ENCODE data around the gene IQCE.
"Not testable (repeated sequence)": the region's sequence is repeated elsewhere in the genome, so short reads cannot be mapped to it uniquely, and the experiment has no call there.

Gene IQCE

DNA sequence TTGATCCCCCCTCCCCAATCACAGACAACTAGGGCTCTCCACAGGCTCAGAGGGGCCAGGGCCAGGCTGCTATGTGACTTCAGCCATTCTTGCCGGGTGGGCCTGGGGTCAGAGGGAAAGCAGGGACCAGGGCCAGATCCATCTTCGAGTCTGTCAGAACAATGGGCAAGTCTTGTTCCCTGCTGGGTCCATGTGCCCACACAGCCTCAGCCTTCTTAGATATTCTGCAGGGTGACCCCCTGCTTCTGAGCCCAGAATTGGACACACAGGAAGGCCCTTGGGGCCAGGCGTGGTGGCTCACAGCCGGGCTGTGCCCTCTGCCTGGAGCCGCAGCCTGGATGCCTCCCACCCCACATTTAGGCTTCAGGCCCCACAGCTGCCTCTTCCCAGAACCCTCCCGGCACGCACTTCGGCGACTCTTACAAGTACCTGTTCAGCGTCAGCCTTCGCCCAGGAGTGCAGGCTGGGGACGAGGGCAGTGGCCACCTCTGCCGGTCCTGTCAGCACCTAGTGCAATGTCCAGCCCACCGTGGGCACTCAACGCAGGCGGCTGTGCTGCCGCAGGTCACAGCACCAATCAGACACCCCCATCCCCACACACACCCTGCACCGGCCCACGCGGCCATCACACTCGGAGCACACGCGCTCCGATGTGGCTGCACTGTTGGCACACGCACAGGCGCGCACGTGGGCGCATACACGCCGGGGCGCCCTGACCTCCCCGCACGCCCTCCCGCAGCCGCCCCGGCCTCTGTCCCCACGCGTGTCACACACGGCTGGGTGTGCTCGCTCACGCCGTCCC lies 27.6 kb upstream of the IQCE start:
- peak overlapping the region; percentile 59 for H4K91ac ChIP-seq (ENCODE audit: low read depth, low read length)
- peak overlapping the region; percentile 32 for H4K8ac ChIP-seq (ENCODE audit: low read depth, low read length)
- not testable (repeated sequence) for H3K27me3 ChIP-seq (ENCODE audit: insufficient read depth, low read length); H3K4me3 ChIP-seq (ENCODE audit: low read depth, low read length); H3K9ac ChIP-seq (ENCODE audit: low read length); H3K23ac ChIP-seq (ENCODE audit: low read length); H3K9me3 ChIP-seq (ENCODE audit: insufficient read depth, low read depth, low read length); H3K4me2 ChIP-seq (ENCODE audit: low read length); H3K79me2 ChIP-seq (ENCODE audit: control insufficient read depth, insufficient read depth, low read length, poor library complexity); H3K4ac ChIP-seq (ENCODE audit: low read depth, low read length); H4K12ac ChIP-seq (ENCODE audit: low read depth, low read length); H3K79me1 ChIP-seq (ENCODE audit: low read length); DNase-seq
- peak overlapping the region; percentile 26 for H2AK5ac ChIP-seq (ENCODE audit: low read length)
- H3K4me1 ChIP-seq (ENCODE audit: control insufficient read depth in 1 of 2, insufficient read depth in 2 of 2, low read length in 2 of 2): peaks cover 25 to 27% of the 10 kb centered on the region in 2 experiments
- H2BK5ac ChIP-seq (ENCODE audit: low read depth, low read length, poor library complexity): peak overlapping the region; percentile 28
- H2BK120ac ChIP-seq (ENCODE audit: insufficient read depth, low read length, poor library complexity): peak overlapping the region; percentile 70
- peak overlapping the region; percentile 19 for H3K27ac ChIP-seq (ENCODE audit: low read depth, low read length)
- peak overlapping the region; percentile 37 for H2AFZ ChIP-seq (ENCODE audit: insufficient read depth, low read length, poor library complexity)
- WGBS (ENCODE audit: extremely low coverage, insufficient coverage, insufficient read length): no CpG with 5 or more reads among the region's 43 CpGs
- H2BK12ac ChIP-seq (ENCODE audit: low read length): peak overlapping the region; percentile 32
- H3K14ac ChIP-seq (ENCODE audit: low read length): peak overlapping the region; percentile 18
- H3K36me3 ChIP-seq (ENCODE audit: control insufficient read depth in 1 of 2, insufficient read depth in 2 of 2, low read length in 2 of 2): peaks cover 24 to 27% of the 10 kb centered on the region in 2 experiments
- H3K18ac ChIP-seq (ENCODE audit: low read length): peak overlapping the region; percentile 52

DNA sequence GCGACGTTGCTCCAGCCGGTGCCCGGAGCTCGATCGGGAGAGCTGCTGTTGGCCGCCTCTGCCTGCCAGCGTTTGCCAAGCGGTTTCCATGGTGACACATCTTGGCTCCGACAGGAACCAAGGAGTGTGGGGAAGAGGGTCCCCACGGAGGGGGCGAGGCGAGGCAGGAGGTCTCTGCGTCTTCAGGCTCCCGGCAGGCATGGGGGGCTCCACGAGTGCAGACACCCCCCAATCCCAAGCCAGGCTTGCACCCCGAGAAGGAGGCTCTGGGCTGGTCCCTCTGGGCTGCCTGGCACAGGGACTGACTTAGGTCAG lies 27.0 kb upstream of the IQCE start:
- H4K91ac ChIP-seq (ENCODE audit: low read depth, low read length); H2AK5ac ChIP-seq (ENCODE audit: low read length); H3K18ac ChIP-seq (ENCODE audit: low read length); H3K79me1 ChIP-seq (ENCODE audit: low read length); H2AFZ ChIP-seq (ENCODE audit: insufficient read depth, low read length, poor library complexity); H3K14ac ChIP-seq (ENCODE audit: low read length); H2BK120ac ChIP-seq (ENCODE audit: insufficient read depth, low read length, poor library complexity); H2BK12ac ChIP-seq (ENCODE audit: low read length); H3K23ac ChIP-seq (ENCODE audit: low read length); H4K8ac ChIP-seq (ENCODE audit: low read depth, low read length); H3K4me3 ChIP-seq (ENCODE audit: low read depth, low read length); H3K27me3 ChIP-seq (ENCODE audit: insufficient read depth, low read length); H2BK5ac ChIP-seq (ENCODE audit: low read depth, low read length, poor library complexity); H4K12ac ChIP-seq (ENCODE audit: low read depth, low read length); H3K9ac ChIP-seq (ENCODE audit: low read length); H3K79me2 ChIP-seq (ENCODE audit: control insufficient read depth, insufficient read depth, low read length, poor library complexity); H3K4ac ChIP-seq (ENCODE audit: low read depth, low read length); H3K4me2 ChIP-seq (ENCODE audit: low read length); DNase-seq; H3K27ac ChIP-seq (ENCODE audit: low read depth, low read length); H3K9me3 ChIP-seq (ENCODE audit: insufficient read depth, low read depth, low read length): not testable (repeated sequence)
- peaks cover 25 to 27% of the 10 kb centered on the region in 2 experiments for H3K4me1 ChIP-seq (ENCODE audit: control insufficient read depth in 1 of 2, insufficient read depth in 2 of 2, low read length in 2 of 2)
- WGBS (ENCODE audit: extremely low coverage, insufficient coverage, insufficient read length): no CpG with 5 or more reads among the region's 17 CpGs
- peaks cover 19 to 21% of the 10 kb centered on the region in 2 experiments for H3K36me3 ChIP-seq (ENCODE audit: control insufficient read depth in 1 of 2, insufficient read depth in 2 of 2, low read length in 2 of 2)

DNA sequence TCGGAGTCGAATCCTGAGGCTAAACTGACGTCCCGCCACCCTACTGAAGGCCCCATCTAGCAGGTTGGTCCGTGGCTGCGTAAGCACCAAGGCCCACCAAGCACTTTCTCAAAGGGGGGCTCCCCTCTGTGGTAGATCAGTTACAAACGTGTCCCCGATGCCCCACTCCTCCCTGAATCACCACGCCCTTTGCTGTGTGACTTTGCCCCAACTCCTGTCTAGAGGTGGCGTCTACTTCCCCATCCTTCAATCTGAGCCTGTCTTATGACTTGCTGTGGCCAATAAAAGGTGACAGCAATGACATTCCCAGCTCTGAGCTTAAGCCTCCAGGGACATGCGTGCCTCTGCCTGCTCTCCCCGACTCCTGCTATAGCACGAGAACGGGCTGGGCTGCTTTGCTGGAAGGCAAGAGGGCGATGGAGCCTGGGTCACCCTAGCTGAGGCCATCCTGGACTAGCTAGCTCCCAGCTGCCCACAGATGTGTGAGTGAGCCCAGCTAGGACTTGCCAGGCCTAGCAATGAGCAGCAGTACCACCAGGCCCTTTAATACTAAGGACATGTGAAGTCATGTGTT lies 26.5 kb upstream of the IQCE start:
- not testable (repeated sequence) for H4K8ac ChIP-seq (ENCODE audit: low read depth, low read length)
- no CpG with 5 or more reads among the region's 15 CpGs for WGBS (ENCODE audit: extremely low coverage, insufficient coverage, insufficient read length)

GRCh38 chr7:2532816-2533215 lies 26.0 kb upstream of the IQCE start:
- H2AFZ ChIP-seq (ENCODE audit: insufficient read depth, low read length, poor library complexity); H3K23ac ChIP-seq (ENCODE audit: low read length); H3K9ac ChIP-seq (ENCODE audit: low read length); H3K27ac ChIP-seq (ENCODE audit: low read depth, low read length); H3K27me3 ChIP-seq (ENCODE audit: insufficient read depth, low read length); H3K14ac ChIP-seq (ENCODE audit: low read length); H3K4me3 ChIP-seq (ENCODE audit: low read depth, low read length); H4K8ac ChIP-seq (ENCODE audit: low read depth, low read length); H2BK12ac ChIP-seq (ENCODE audit: low read length); H2AK5ac ChIP-seq (ENCODE audit: low read length); DNase-seq; H3K18ac ChIP-seq (ENCODE audit: low read length); H2BK5ac ChIP-seq (ENCODE audit: low read depth, low read length, poor library complexity); H3K79me1 ChIP-seq (ENCODE audit: low read length); H3K79me2 ChIP-seq (ENCODE audit: control insufficient read depth, insufficient read depth, low read length, poor library complexity); H3K9me3 ChIP-seq (ENCODE audit: insufficient read depth, low read depth, low read length); H3K4me2 ChIP-seq (ENCODE audit: low read length); H2BK120ac ChIP-seq (ENCODE audit: insufficient read depth, low read length, poor library complexity); H3K4ac ChIP-seq (ENCODE audit: low read depth, low read length); H4K91ac ChIP-seq (ENCODE audit: low read depth, low read length); H4K12ac ChIP-seq (ENCODE audit: low read depth, low read length): not testable (repeated sequence)
- peaks cover 21 to 22% of the 10 kb centered on the region in 2 experiments for H3K4me1 ChIP-seq (ENCODE audit: control insufficient read depth in 1 of 2, insufficient read depth in 2 of 2, low read length in 2 of 2)
- H3K36me3 ChIP-seq (ENCODE audit: control insufficient read depth in 1 of 2, insufficient read depth in 2 of 2, low read length in 2 of 2): peaks cover 12 to 15% of the 10 kb centered on the region in 2 experiments
- WGBS (ENCODE audit: extremely low coverage, insufficient coverage, insufficient read length): no CpG with 5 or more reads among the region's 8 CpGs

More for the DNA sequence above, 26.5 kb upstream of the IQCE start:
- not testable (repeated sequence) for H3K23ac ChIP-seq (ENCODE audit: low read length); H3K4ac ChIP-seq (ENCODE audit: low read depth, low read length); H3K27me3 ChIP-seq (ENCODE audit: insufficient read depth, low read length); H3K18ac ChIP-seq (ENCODE audit: low read length); H2BK5ac ChIP-seq (ENCODE audit: low read depth, low read length, poor library complexity); H3K14ac ChIP-seq (ENCODE audit: low read length); H4K91ac ChIP-seq (ENCODE audit: low read depth, low read length); H2AK5ac ChIP-seq (ENCODE audit: low read length); H3K79me1 ChIP-seq (ENCODE audit: low read length); H4K12ac ChIP-seq (ENCODE audit: low read depth, low read length); H3K9ac ChIP-seq (ENCODE audit: low read length); H3K4me3 ChIP-seq (ENCODE audit: low read depth, low read length); H2AFZ ChIP-seq (ENCODE audit: insufficient read depth, low read length, poor library complexity); H3K79me2 ChIP-seq (ENCODE audit: control insufficient read depth, insufficient read depth, low read length, poor library complexity); H3K27ac ChIP-seq (ENCODE audit: low read depth, low read length); H2BK12ac ChIP-seq (ENCODE audit: low read length); H3K9me3 ChIP-seq (ENCODE audit: insufficient read depth, low read depth, low read length); DNase-seq; H3K4me2 ChIP-seq (ENCODE audit: low read length); H2BK120ac ChIP-seq (ENCODE audit: insufficient read depth, low read length, poor library complexity)
- peaks cover 13 to 16% of the 10 kb centered on the region in 2 experiments for H3K36me3 ChIP-seq (ENCODE audit: control insufficient read depth in 1 of 2, insufficient read depth in 2 of 2, low read length in 2 of 2)
- H3K4me1 ChIP-seq (ENCODE audit: control insufficient read depth in 1 of 2, insufficient read depth in 2 of 2, low read length in 2 of 2): peaks cover 25% of the 10 kb centered on the region in 2 experiments
